HepG2 (cell line): Measurements from ENCODE around the gene NSMCE1. TPM values are rescaled to one million over a fixed set of nuclear protein-coding genes. Genes with fewer than 3 reads are reported as not detected.

Experiments used
- CENPT ChIP-seq: sonication (generic); formaldehyde crosslinking; IDR thresholded peaks from 2 replicates; pipeline ENCODE4 v1.8.0; 2022; ENCODE audit warnings: low read depth, mild to moderate bottlenecking, moderate library complexity, missing genetic modification reagents
- HMGA1 ChIP-seq: sonication (generic); formaldehyde crosslinking; conservative IDR thresholded peaks from 2 replicates; pipeline ENCODE4 v1.4.0; 2020; ENCODE audit warnings: missing genetic modification reagents
- HOXA7 ChIP-seq: sonication (generic); formaldehyde crosslinking; IDR thresholded peaks from 2 replicates; pipeline ENCODE4 v1.8.1; 2022; ENCODE audit warnings: mild to moderate bottlenecking, missing genetic modification reagents, moderate library complexity
- KLF11 ChIP-seq: IDR thresholded peaks from 2 replicates; pipeline ENCODE4 v1.6.1; 2016; ENCODE audit warnings: missing compliant biosample characterization
- MAZ ChIP-seq, 2 experiments: sonication (generic) in 1 of 2; formaldehyde crosslinking in 1 of 2; IDR thresholded peaks; 2 replicates each; pipeline versions ENCODE4 v1.5.0 to v1.6.1; 2012 to 2020; ENCODE audit warnings: low read depth in 2 of 2, mild to moderate bottlenecking in 2 of 2, borderline replicate concordance in 1 of 2, improper control_type of control experiment in 1 of 2, low read length in 1 of 2, missing genetic modification reagents in 1 of 2, moderate library complexity in 1 of 2
- NR2F1 ChIP-seq, 2 experiments: fragments of 450-650 bp in 1 of 2; formaldehyde crosslinking in 1 of 2; IDR thresholded peaks; 2 replicates each; pipeline versions ENCODE4 v1.5.0 to v1.6.1; 2016 to 2020; ENCODE audit warnings: mild to moderate bottlenecking in 1 of 2, missing compliant biosample characterization in 1 of 2, missing genetic modification reagents in 1 of 2, moderate library complexity in 1 of 2
- PBX2 ChIP-seq: IDR thresholded peaks from 2 replicates; pipeline ENCODE4 v1.6.1; 2016; ENCODE audit warnings: control low read depth
- POLR2G ChIP-seq: fragments of 200-400 bp; formaldehyde crosslinking; IDR thresholded peaks from 2 replicates; pipeline ENCODE4 v1.6.1; 2018; ENCODE audit warnings: mild to moderate bottlenecking, low read depth, low read length, moderate library complexity
- SOX5 ChIP-seq: IDR thresholded peaks from 2 replicates; pipeline ENCODE4 v1.6.1; 2016; ENCODE audit warnings: borderline replicate concordance
- STAT6 ChIP-seq: sonication (generic); formaldehyde crosslinking; IDR thresholded peaks from 2 replicates; pipeline ENCODE4 v1.4.0; 2020; ENCODE audit warnings: missing genetic modification reagents, mild to moderate bottlenecking, borderline replicate concordance
- TOE1 ChIP-seq: sonication (generic); formaldehyde crosslinking; IDR thresholded peaks from 2 replicates; pipeline ENCODE4 v1.4.0; 2020; ENCODE audit warnings: mild to moderate bottlenecking, missing genetic modification reagents
- polyA plus RNA-seq, 8 experiments: library from polyadenylated mRNA; depleted of rRNA in 3 of 8; stranded (reverse) in 7 of 8; unstranded in 1 of 8; fragments of >200 nt; fragmentation: Illumina TruSeq in 4 of 8; extraction: Trizol in 4 of 8; gene quantifications; 2 replicates each; pipeline versions ENCODE4 v1.2.1 to v1.2.3, GENCODE V29; 2011 to 2016; ENCODE audit warnings: low read depth in 4 of 8, missing spikeins in 1 of 8, mixed read lengths in 1 of 8; ENCODE audit not compliant: insufficient read depth in 1 of 8
- total RNA-seq, 5 experiments: library from RNA; depleted of rRNA; stranded (reverse); fragments of >200 nt; fragmentation: Illumina TruSeq; extraction: Trizol; gene quantifications; 2 replicates each; pipeline ENCODE4 v1.2.3, GENCODE V29; 2016; ENCODE audit warnings: low read depth in 1 of 5
- TF ChIP-seq, protein P1 (sequence below): sonication (generic); formaldehyde crosslinking; IDR thresholded peaks from 2 replicates; pipeline ENCODE4 v1.4.0; 2020; ENCODE audit warnings: missing genetic modification reagents
- TF ChIP-seq, protein P2 (sequence below): sonication (generic); formaldehyde crosslinking; IDR thresholded peaks from 2 replicates; pipeline ENCODE4 v1.5.1; 2020; ENCODE audit warnings: mild to moderate bottlenecking, missing genetic modification reagents, borderline replicate concordance

Gene NSMCE1
- total and polyA plus RNA-seq, 2 of the 13 experiments (the other 11 are each of a cell fraction or from before 2014, with no cell fraction given), result 42.7 to 52.9 TPM

GRCh38 chr16:27203507-27204311 lies 64.9 kb downstream of the NSMCE1 start, which contains the start of gene KDM8 (continued):
- TF ChIP-seq STAT6 (CRISPR knock-in tag) (no peak; the same call in 1 of the 2 replicates), POLR2G (peak; percentile 96), NR2F1 (CRISPR knock-in tag; IDR thresholded peaks at IDR 0.05) (no peak), KLF11 (CRISPR knock-in tag) (peak; percentile 62; the same call in 1 of the 2 replicates), PBX2 (CRISPR knock-in tag) (peak; percentile 39; the same call in 1 of the 2 replicates), HMGA1 (no peak), MAZ (IDR thresholded peaks at IDR 0.05; ENCODE audit: borderline replicate concordance, low read depth, low read length) (peak; percentile 75; the same call in 1 of the 2 replicates), MAZ (CRISPR knock-in tag; IDR thresholded peaks at IDR 0.05; ENCODE audit: low read depth) (peak; percentile 96), CENPT (CRISPR knock-in tag) (no peak; the same call in 1 of the 2 replicates), SOX5 (CRISPR knock-in tag) (peak; percentile 53; the same call in 1 of the 2 replicates), TOE1 (CRISPR knock-in tag) (peak; percentile 51; the same call in 1 of the 2 replicates), HOXA7 (CRISPR knock-in tag) (no peak)
- TF ChIP-seq, protein P1, sequence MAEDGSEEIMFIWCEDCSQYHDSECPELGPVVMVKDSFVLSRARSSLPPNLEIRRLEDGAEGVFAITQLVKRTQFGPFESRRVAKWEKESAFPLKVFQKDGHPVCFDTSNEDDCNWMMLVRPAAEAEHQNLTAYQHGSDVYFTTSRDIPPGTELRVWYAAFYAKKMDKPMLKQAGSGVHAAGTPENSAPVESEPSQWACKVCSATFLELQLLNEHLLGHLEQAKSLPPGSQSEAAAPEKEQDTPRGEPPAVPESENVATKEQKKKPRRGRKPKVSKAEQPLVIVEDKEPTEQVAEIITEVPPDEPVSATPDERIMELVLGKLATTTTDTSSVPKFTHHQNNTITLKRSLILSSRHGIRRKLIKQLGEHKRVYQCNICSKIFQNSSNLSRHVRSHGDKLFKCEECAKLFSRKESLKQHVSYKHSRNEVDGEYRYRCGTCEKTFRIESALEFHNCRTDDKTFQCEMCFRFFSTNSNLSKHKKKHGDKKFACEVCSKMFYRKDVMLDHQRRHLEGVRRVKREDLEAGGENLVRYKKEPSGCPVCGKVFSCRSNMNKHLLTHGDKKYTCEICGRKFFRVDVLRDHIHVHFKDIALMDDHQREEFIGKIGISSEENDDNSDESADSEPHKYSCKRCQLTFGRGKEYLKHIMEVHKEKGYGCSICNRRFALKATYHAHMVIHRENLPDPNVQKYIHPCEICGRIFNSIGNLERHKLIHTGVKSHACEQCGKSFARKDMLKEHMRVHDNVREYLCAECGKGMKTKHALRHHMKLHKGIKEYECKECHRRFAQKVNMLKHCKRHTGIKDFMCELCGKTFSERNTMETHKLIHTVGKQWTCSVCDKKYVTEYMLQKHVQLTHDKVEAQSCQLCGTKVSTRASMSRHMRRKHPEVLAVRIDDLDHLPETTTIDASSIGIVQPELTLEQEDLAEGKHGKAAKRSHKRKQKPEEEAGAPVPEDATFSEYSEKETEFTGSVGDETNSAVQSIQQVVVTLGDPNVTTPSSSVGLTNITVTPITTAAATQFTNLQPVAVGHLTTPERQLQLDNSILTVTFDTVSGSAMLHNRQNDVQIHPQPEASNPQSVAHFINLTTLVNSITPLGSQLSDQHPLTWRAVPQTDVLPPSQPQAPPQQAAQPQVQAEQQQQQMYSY (CRISPR knock-in tag), result peak; percentile 46; the same call in 1 of the 2 replicates
- TF ChIP-seq, protein P2, sequence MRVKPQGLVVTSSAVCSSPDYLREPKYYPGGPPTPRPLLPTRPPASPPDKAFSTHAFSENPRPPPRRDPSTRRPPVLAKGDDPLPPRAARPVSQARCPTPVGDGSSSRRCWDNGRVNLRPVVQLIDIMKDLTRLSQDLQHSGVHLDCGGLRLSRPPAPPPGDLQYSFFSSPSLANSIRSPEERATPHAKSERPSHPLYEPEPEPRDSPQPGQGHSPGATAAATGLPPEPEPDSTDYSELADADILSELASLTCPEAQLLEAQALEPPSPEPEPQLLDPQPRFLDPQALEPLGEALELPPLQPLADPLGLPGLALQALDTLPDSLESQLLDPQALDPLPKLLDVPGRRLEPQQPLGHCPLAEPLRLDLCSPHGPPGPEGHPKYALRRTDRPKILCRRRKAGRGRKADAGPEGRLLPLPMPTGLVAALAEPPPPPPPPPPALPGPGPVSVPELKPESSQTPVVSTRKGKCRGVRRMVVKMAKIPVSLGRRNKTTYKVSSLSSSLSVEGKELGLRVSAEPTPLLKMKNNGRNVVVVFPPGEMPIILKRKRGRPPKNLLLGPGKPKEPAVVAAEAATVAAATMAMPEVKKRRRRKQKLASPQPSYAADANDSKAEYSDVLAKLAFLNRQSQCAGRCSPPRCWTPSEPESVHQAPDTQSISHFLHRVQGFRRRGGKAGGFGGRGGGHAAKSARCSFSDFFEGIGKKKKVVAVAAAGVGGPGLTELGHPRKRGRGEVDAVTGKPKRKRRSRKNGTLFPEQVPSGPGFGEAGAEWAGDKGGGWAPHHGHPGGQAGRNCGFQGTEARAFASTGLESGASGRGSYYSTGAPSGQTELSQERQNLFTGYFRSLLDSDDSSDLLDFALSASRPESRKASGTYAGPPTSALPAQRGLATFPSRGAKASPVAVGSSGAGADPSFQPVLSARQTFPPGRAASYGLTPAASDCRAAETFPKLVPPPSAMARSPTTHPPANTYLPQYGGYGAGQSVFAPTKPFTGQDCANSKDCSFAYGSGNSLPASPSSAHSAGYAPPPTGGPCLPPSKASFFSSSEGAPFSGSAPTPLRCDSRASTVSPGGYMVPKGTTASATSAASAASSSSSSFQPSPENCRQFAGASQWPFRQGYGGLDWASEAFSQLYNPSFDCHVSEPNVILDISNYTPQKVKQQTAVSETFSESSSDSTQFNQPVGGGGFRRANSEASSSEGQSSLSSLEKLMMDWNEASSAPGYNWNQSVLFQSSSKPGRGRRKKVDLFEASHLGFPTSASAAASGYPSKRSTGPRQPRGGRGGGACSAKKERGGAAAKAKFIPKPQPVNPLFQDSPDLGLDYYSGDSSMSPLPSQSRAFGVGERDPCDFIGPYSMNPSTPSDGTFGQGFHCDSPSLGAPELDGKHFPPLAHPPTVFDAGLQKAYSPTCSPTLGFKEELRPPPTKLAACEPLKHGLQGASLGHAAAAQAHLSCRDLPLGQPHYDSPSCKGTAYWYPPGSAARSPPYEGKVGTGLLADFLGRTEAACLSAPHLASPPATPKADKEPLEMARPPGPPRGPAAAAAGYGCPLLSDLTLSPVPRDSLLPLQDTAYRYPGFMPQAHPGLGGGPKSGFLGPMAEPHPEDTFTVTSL (CRISPR knock-in tag), result no peak; the same call in 1 of the 2 replicates
